Fibroblast of mammary gland (primary cell): ENCODE results near the gene TMCC1.

Experiments
- DNase-seq: peaks from one replicate; pipeline ENCODE4 v3.0.0-alpha.2; 2010; ENCODE audit warnings: low read depth
- H3K4me3 ChIP-seq: 2 replicates; pipeline ENCODE4 v1.5.1; 2011; ENCODE audit warnings: low read depth, mild to moderate bottlenecking, low read length, moderate library complexity; ENCODE audit not compliant: control insufficient read depth
- CTCF ChIP-seq: conservative IDR thresholded peaks from 2 replicates; pipeline ENCODE4 v1.5.1; 2011; ENCODE audit warnings: low read depth, low read length, inconsistent platforms; ENCODE audit not compliant: control insufficient read depth, insufficient read depth

TMCC1 gene

GRCh38 chr3:129619726-129620162 is 273.8 kb downstream of the TMCC1 start:
- DNase-seq, result no peak

GRCh38 chr3:129618901-129619671 is 274.4 kb downstream of the TMCC1 start:
- DNase-seq, result no peak
- no peak overlapping the region for H3K4me3 ChIP-seq
- TF ChIP-seq CTCF, result no peak

More at GRCh38 chr3:129619726-129620162, 273.8 kb downstream of the TMCC1 start:
- TF ChIP-seq CTCF, result no peak
- H3K4me3 ChIP-seq, result no peak overlapping the region

- no peak overlapping the region for H3K4me3 ChIP-seq
- no peak for DNase-seq
- TF ChIP-seq CTCF, result no peak
Observed at GRCh38 chr3:129618186-129618820, 275.2 kb downstream of the TMCC1 start.

GRCh38 chr3:129617381-129618185 is 275.9 kb downstream of the TMCC1 start:
- no peak for TF ChIP-seq CTCF
- no peak for DNase-seq
- H3K4me3 ChIP-seq, result no peak overlapping the region

GRCh38 chr3:129616713-129617112 is 276.8 kb downstream of the TMCC1 start:
- H3K4me3 ChIP-seq, result no peak overlapping the region
- DNase-seq, result peak; percentile 76
- no peak for TF ChIP-seq CTCF

GRCh38 chr3:129616291-129616690 is 277.2 kb downstream of the TMCC1 start:
- H3K4me3 ChIP-seq, result no peak overlapping the region
- no peak for TF ChIP-seq CTCF
- DNase-seq, result no peak
